HG03045 (cell line): ENCODE results near the gene PRPF39.
"Not testable (repeated sequence)": the region's sequence is repeated elsewhere in the genome, so short reads cannot be mapped to it uniquely, and the experiment has no call there.

Experiments used
- ATAC-seq: cut with Tn5 transposase; IDR thresholded peaks from one replicate; pipeline ENCODE4 v1.9.1; 2021; ENCODE audit warnings: mild to moderate bottlenecking, moderate library complexity; ENCODE audit not compliant: unreplicated experiment

The PRPF39 gene

GRCh38 chr14:45135156-45135555 is 51.2 kb downstream of the PRPF39 start:
- no peak for ATAC-seq

- peak; percentile 47 for ATAC-seq
These were observed 51.9 kb downstream of the PRPF39 start, which contains the start of gene FANCM for GRCh38 chr14:45135659-45136395. Gene FANCM, plus strand, starts transcription at chr14:45135930. Its CDS starts 102 bp downstream, at chr14:45136032.

GRCh38 chr14:45136399-45136798 is 52.5 kb downstream of the PRPF39 start:
- ATAC-seq: no peak

- no peak for ATAC-seq
These were observed 56.8 kb downstream of the PRPF39 start for GRCh38 chr14:45140661-45141187.

- not testable (repeated sequence) for ATAC-seq
These were observed 58.2 kb downstream of the PRPF39 start for GRCh38 chr14:45142083-45142482.

- ATAC-seq: peak; percentile 47
These were observed 60.7 kb downstream of the PRPF39 start for GRCh38 chr14:45144658-45145057.

GRCh38 chr14:45145214-45145613 is 61.3 kb downstream of the PRPF39 start:
- ATAC-seq: no peak

- ATAC-seq: no peak
These were observed 65.7 kb downstream of the PRPF39 start for GRCh38 chr14:45149602-45150001.

- no peak for ATAC-seq
These were observed 66.5 kb downstream of the PRPF39 start for GRCh38 chr14:45150386-45150890.

GRCh38 chr14:45156067-45156466 is 72.2 kb downstream of the PRPF39 start:
- no peak for ATAC-seq
